GM18502 (cell line): ENCODE results near the gene URB1.
"Not testable (repeated sequence)": the region's sequence is repeated elsewhere in the genome, so short reads cannot be mapped to it uniquely, and the experiment has no call there.

Experiments used
- ATAC-seq: cut with Tn5 transposase; IDR thresholded peaks from one replicate; pipeline ENCODE4 v1.9.1; 2021; ENCODE audit warnings: mild to moderate bottlenecking; ENCODE audit not compliant: unreplicated experiment, poor library complexity

URB1 gene

DNA sequence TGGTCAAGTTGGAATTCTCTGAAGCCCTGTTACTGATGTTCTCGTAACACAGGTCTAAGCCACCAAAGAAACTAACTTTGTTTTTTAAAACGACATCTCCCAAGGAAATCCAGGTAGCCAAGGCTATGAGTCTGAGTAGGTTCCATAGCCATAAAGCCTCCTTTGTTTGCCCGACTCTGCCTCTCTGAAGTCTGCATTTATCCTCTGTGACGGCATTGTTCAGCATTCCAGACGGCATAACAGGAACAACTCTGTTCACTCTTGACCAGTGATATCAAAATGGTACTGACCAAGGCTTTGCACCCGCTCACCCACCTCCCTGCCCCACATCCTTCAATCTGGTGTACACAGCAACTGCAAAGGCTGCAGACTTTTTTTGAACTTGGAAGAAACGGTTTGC lies 14.8 kb downstream of the URB1 start:
- ATAC-seq = no peak

- ATAC-seq = no peak
These were observed 15.3 kb downstream of the URB1 start for GRCh38 chr21:32377506-32377905.

- ATAC-seq = no peak
These were observed 20.1 kb downstream of the URB1 start for GRCh38 chr21:32372755-32373154.

- ATAC-seq = no peak
These were observed 20.9 kb downstream of the URB1 start for GRCh38 chr21:32371913-32372314.

DNA sequence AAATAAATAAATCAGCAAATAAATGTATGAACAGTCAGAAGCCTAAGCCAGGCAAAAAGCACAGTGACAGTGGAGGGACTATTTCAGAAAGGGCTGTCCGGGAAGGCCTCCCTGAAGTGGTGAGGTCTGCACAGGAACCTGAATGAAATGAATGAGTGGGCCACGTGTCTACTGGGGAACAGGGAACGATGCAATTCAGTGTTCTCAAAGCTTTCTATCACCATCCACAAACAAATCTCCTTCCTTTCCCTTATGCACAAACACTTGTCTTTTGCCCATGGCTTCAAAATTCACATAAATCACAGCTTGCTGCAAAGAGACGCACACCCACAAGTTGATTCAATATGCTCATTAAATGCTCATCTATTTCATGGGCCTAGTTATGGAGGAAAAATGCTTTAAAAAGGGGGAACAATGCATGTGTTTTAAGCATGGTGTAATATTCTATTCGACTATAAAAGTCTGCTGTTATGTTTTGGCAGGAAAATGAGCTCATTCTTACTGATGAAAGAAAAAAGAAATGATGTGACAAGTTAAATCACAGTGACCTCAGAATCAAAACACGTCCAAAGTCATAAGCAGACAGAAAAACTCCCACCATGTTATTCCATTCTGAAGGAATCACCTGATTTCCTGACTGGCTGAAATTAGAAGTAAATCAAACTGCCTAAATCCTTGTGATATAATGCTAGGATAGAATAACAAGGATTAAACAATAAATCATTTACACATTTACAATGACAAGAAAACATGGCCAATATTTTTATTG lies 21.6 kb downstream of the URB1 start:
- ATAC-seq = no peak

- not testable (repeated sequence) for ATAC-seq
These were observed 23.9 kb downstream of the URB1 start for GRCh38 chr21:32368961-32369360.

- ATAC-seq = no peak
These were observed 24.4 kb downstream of the URB1 start for GRCh38 chr21:32368386-32368785.

DNA sequence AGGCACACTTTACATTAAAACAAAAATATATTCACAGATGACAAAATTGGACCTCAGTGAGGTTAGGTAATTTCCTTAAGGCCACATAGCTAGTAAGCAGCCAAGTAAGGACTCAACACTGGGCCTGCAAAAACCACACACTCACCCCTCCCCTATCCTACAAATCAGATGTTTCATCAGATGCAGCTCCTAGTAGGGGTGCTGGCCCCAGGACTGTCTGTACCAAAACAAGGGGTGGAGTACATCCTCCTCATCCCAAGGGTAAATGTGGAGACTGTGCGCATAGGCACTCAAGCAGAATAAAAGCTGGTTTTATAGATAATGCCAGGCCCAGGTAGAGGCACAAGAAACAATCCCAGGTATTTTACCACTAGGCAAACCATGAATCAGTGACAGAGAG lies 25.7 kb downstream of the URB1 start:
- ATAC-seq = no peak

DNA sequence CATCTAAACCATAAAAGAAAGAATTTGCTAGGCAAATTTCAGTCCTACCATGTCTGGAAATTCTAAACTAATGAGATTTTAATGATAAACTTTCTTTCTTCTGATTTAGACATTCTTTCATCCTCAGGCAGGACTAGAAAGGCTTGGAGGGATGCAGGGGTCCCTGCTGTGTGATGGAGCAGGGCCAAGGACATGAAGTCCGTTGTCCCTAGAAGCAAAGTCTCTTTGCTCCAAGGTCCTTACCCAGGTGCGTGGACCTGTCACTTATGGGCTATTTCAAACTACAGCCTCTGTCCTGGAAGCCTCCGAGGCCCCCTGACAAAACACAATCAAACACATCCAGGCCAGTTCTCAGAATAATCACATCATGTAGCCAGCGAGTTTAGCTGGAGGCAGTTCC lies 26.6 kb downstream of the URB1 start:
- no peak for ATAC-seq

GRCh38 chr21:32364796-32365195 lies 28.0 kb downstream of the URB1 start:
- no peak for ATAC-seq

GRCh38 chr21:32364387-32364786 lies 28.4 kb downstream of the URB1 start:
- ATAC-seq = no peak

DNA sequence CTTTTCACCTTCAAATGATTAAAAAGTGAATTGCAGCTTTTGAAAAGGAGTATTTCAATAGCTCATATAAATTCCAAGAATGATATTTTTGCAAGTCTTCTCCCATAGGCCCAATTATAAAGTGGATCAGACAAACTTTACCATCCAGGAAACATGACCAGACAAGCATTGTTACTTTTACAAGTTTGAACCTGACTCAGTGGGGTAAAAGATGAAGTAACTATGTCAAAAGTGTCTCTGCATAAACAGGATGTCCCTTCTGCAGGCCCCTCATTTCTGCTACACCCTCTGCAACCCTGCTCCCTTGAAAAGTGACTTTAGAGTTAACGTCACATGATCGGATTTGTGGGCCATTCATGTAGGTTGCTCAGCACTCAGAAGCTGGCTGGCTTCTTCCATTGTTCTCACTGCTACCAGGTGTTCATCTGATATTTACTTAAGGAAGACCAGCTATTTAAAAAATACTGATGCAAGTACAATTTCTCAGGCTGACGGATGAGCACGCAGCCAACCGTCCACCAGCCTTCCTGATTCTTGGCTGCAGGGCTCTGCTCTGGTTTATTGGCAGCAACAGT lies 32.3 kb downstream of the URB1 start:
- ATAC-seq = no peak

DNA sequence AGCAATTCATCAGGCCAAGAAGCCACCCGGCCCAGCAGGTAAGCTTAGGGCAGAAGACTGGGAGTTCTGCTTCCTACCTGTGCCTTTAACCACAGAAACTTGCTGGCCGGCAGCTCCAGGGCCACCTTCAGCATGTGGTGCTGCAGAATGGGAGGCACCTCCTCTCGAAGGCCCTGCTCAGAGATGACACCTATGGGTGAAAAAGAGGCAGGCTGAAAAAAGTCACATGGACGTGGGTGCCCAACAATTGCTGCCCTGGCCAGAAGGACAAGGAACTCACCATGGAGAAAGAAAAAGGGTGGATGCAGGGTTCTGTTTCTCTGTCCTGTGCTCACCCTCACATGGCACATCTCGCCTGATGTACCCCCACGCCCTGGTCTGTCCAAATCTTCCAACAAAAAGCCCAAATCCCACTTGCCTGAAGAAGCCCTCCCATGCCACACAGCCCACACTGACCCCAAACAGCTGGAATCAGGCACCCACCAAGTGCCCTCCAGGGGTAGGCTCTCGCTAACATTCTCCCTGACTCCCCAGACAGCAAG lies 33.0 kb downstream of the URB1 start:
- ATAC-seq = no peak

DNA sequence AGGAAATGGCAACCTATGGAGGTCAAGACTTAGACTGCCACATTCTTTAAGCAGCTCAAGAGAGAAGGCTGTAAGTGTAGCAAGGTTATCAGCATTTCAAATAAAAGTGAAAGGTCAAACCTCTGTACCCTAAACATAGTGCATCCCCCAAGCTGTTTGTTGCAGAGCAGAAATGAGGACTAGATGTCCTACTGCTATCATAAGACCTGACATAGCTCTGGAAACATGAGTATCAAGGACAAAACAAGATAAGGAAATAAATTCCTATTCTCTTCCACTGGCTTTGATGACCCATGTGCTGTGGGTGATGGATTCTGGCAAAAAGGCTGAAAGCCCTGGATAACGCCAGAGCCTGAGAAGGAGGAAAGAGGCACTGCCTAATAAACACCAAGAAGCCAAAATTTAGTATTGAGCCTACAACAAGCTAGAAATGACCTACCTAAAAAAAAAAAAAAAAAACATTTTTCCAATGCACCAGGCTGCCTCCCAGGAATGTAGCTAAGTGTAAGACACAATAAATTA lies 35.9 kb downstream of the URB1 start:
- no peak for ATAC-seq

DNA sequence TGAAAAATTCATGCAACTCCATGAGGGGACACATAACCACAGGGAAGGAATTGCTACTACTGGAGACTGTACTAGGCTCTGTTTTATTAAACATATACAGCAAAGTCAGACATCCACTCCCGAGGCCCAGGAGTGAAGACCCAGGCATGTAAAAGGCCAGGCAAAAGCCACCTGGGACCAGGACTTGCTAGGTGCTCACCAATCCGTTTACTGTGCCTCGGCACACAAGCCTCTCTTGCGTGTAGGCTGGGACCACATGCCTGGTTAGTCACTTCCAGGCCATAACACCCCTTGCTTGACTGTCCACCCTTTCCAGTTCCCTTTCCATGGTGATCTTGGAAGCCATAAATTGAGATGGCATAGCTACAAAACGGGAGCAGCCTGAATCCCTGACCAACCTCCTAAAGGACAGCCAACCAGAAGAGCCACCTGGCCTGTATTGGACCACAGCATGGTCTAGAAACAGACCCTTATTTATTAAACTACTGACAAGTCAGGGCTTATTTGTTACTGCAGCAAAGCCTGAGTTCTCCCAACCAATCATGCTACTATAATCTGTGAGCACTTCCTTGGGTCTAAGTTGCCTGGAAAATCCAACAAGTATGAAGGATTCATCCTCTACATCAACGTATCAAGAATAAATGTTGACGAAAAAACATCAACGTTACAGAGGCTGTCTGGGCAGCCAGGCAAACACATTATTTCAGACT lies 39.7 kb downstream of the URB1 start:
- ATAC-seq = no peak

- no peak for ATAC-seq
These were observed 40.3 kb downstream of the URB1 start for GRCh38 chr21:32352526-32352925.

GRCh38 chr21:32351428-32351827 lies 41.4 kb downstream of the URB1 start:
- ATAC-seq = no peak

- ATAC-seq = no peak
These were observed 41.8 kb downstream of the URB1 start for GRCh38 chr21:32350981-32351380.

DNA sequence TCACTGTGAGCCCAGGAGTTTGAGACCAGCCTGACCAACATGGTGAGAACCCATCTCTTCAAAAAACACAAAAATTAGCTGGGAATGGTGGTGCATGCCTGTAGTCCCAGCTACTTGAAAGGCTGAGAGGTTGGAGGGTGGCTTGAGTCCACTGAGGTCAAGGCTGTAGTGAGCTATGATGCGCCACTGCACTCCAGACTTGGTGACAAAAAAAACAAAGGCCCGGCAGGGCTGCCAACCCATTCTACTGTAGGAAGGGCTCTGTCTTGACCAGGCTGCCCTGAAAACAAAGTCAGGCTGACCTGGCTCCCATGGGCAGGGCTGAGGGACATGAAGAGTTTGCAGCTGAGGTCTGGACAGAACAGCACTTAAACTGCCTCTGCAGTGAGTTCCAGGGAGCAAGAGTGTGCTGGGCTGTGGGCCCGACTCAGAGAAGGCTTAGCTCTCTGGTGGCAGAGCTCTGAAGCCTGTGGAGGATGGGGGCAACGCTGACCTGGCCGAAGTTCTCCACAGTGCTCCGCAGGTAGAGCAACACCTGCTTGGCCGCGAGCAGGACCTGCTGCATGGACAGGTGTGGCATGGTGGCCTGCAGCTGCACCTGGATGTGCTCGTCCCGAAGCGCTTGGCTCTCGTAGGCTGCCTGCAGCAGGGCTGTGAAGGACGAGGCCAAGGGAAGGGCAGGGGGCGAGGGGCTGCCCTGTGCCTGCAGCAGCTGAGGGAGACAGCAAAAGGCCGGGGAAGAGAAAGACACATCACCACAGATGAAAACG lies 42.4 kb downstream of the URB1 start:
- ATAC-seq = no peak

DNA sequence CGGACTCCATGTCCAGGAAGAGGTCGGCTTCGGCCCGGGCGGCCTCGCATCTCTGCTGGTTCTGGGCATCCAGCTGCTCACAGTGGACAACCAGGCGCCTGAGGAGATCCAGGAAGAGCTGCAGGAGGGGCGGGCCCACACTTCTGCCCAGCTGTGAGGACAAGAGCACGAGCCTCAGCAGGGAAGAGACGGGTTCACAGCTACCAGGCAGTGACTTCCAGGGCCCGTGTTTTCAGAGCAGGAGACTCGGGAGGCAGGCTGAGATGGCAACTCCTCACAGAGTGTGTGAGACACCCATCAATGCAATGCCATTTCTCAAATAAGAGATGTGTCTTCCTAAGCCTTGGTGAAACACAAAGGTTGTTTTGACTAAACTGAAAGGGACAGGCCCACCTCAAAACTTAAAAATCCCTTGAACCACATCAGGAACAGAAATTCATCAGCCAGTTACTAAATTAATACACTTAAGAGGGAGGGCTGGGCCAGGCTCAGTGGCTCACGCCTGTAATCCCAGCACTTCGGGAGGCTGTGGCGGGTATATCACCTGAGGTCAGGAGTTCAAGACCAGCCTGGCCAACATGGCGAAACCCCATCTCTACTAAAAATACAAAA lies 43.4 kb downstream of the URB1 start:
- ATAC-seq = no peak
